ENCODE measurements around the gene SLC6A19. TPM values are rescaled to one million over a fixed set of nuclear protein-coding genes. Genes with fewer than 3 reads are reported as not detected.

Gene SLC6A19
- total and polyA plus RNA-seq, 4 donors: 0.06 TPM; not detected in 3

DNA sequence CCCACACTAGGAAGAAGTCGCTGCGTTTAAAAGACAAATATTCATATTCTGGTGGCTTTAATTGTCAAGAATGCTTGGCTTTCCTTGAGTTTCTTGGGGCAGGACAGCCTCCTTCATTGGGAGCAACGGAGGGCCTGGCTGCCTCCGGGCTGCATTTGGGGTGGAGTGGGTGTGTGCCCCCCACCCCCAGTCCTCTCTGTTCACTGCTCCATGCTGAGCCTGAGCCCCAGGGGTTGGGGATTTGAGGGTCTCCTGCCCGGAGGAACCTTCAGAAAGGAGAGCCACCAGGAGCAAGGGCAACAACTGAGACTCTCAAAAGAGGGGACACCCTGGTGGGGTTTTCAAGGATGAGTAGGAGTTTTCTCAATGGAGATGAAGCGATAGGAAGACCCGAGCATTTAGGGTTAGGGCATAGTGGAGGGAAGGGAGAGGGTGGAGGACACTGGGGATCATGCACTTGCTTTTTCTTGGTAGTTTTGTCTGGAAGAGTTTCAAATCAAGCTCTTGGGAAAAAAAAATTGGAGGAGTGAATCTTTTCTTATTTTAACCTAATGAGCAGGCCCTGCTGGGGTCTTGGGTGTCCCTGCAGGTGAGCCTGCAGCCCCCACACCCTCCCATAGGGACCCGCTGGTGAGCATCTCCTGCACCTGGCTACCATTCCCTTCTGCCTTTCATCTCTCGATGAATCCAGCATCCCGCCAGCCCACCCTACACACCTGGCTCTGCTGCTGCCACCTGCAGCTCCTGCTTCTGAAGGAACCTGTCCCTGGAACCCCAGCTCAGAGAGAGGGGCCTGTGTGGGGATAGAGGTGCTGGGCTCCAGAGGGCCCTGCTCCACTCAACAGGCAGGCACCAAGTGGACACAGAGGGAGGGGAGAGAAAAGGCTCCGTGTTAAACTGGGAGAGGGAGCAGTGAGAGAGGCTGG lies 4.1 kb downstream of the SLC6A19 start:
- ATAC-seq (ENCODE audit: insufficient read depth, low FRiP score): no peak
- Histone ChIP-seq H3K27me3 (ENCODE audit: control insufficient read depth in 3 of 3, insufficient read depth in 3 of 3, low read length in 2 of 3) (peaks cover 3 to 8% (median 4%) of the 10 kb centered on the region in 3 donors), H3K4me1 (ENCODE audit: control insufficient read depth in 5 of 5, insufficient read depth in 5 of 5, low read length in 5 of 5) (peaks cover 0 to 16% (median 4%) of the 10 kb centered on the region in 5 donors), H3K9ac (ENCODE audit: insufficient read depth in 1 of 2, low read length in 2 of 2) (no peak overlapping the region), H3K27ac (ENCODE audit: low read depth in 1 of 2, low read length in 1 of 2) (no peak overlapping the region), H3K4me3 (no peak overlapping the region), H3K9me3 (ENCODE audit: control insufficient read depth in 4 of 4, insufficient read depth in 3 of 4, low read length in 3 of 4) (no peaks in the 10 kb centered on the region), H3K36me3 (ENCODE audit: control insufficient read depth in 4 of 4, insufficient read depth in 4 of 4, low read length in 4 of 4) (no peaks in the 10 kb centered on the region)
- TF ChIP-seq CTCF (IDR thresholded peaks at IDR 0.05; ENCODE audit: control extremely low read depth, extremely low read depth): no peak
- 69 to 71% methylated on average over 11 of the region's 11 CpGs for WGBS, 2 donors
- no peak for DNase-seq

- peaks cover 0 to 16% (median 4%) of the 10 kb centered on the region in 5 donors for H3K4me1 ChIP-seq (ENCODE audit: control insufficient read depth in 5 of 5, insufficient read depth in 5 of 5, low read length in 5 of 5)
- no peak for ATAC-seq (ENCODE audit: insufficient read depth, low FRiP score)
- no peak for DNase-seq
- no peaks in the 10 kb centered on the region for H3K9me3 ChIP-seq (ENCODE audit: control insufficient read depth in 4 of 4, insufficient read depth in 3 of 4, low read length in 3 of 4)
- H3K27ac ChIP-seq (ENCODE audit: low read depth in 1 of 2, low read length in 1 of 2): no peak overlapping the region
- 69 to 82% methylated on average over 49 of the region's 49 CpGs for WGBS, 2 donors
- TF ChIP-seq CTCF (IDR thresholded peaks at IDR 0.05; ENCODE audit: control extremely low read depth, extremely low read depth): no peak
- H3K36me3 ChIP-seq (ENCODE audit: control insufficient read depth in 4 of 4, insufficient read depth in 4 of 4, low read length in 4 of 4): no peaks in the 10 kb centered on the region
- H3K27me3 ChIP-seq (ENCODE audit: control insufficient read depth in 3 of 3, insufficient read depth in 3 of 3, low read length in 2 of 3): peaks cover 3 to 8% (median 4%) of the 10 kb centered on the region in 3 donors
- no peak overlapping the region for H3K9ac ChIP-seq (ENCODE audit: insufficient read depth in 1 of 2, low read length in 2 of 2)
- no peak overlapping the region for H3K4me3 ChIP-seq
Observed at GRCh38 chr5:1206521-1207412, 5.4 kb downstream of the SLC6A19 start.

- H3K4me1 ChIP-seq (ENCODE audit: control insufficient read depth in 5 of 5, insufficient read depth in 5 of 5, low read length in 5 of 5): peaks cover 0 to 16% (median 4%) of the 10 kb centered on the region in 5 donors
- H3K9ac ChIP-seq (ENCODE audit: insufficient read depth in 1 of 2, low read length in 2 of 2): no peak overlapping the region
- 68 to 79% methylated on average over 6 of the region's 6 CpGs for WGBS, 2 donors
- H3K36me3 ChIP-seq (ENCODE audit: control insufficient read depth in 4 of 4, insufficient read depth in 4 of 4, low read length in 4 of 4): no peaks in the 10 kb centered on the region
- TF ChIP-seq CTCF (IDR thresholded peaks at IDR 0.05; ENCODE audit: control extremely low read depth, extremely low read depth): no peak
- ATAC-seq (ENCODE audit: insufficient read depth, low FRiP score) (no peak), DNase-seq (no peak)
- no peaks in the 10 kb centered on the region for H3K9me3 ChIP-seq (ENCODE audit: control insufficient read depth in 4 of 4, insufficient read depth in 3 of 4, low read length in 3 of 4)
- H3K27ac ChIP-seq (ENCODE audit: low read depth in 1 of 2, low read length in 1 of 2): no peak overlapping the region
- H3K4me3 ChIP-seq: no peak overlapping the region
- peaks cover under 1 to 4% (median 3%) of the 10 kb centered on the region in 3 donors for H3K27me3 ChIP-seq (ENCODE audit: control insufficient read depth in 3 of 3, insufficient read depth in 3 of 3, low read length in 2 of 3)
Observed at GRCh38 chr5:1207555-1207954, 6.2 kb downstream of the SLC6A19 start.

All from lung (tissue), 12 donors.